Activated CD4-positive, CD25-positive, alpha-beta regulatory T cell (primary cell): ENCODE data around the gene MGA.

ENCODE experiments used
- DNase-seq, 4 experiments: peaks; one replicate each; lab custom pipeline; 2025; lab: John Stamatoyannopoulos, UW

The MGA gene

GRCh38 chr15:41658689-41659088, 1.5 kb upstream of the MGA start:
- DNase-seq, result no peak

GRCh38 chr15:41659190-41659589, 1.0 kb upstream of the MGA start:
- DNase-seq, result no peak

DNA sequence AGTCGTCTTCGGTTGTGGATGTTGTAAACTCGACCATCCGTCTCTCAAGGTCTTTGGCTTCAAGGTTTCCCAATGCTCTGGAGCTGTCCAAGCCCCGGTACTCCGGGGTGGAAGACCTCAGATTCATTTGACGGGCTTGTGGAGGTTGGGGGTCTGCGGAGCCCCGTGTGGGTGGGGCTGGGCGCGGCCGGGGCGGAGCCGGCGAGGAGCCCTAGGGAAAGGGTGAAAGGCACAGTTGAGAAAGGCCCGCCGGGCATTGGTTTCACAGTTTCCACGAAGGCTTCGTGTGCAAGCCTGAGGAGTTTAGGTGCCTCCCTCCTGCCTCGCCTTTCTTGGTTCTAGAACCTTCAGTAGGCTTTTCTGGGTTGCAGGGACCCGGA, 360 bp upstream of the MGA start:
- no peak for DNase-seq

DNA sequence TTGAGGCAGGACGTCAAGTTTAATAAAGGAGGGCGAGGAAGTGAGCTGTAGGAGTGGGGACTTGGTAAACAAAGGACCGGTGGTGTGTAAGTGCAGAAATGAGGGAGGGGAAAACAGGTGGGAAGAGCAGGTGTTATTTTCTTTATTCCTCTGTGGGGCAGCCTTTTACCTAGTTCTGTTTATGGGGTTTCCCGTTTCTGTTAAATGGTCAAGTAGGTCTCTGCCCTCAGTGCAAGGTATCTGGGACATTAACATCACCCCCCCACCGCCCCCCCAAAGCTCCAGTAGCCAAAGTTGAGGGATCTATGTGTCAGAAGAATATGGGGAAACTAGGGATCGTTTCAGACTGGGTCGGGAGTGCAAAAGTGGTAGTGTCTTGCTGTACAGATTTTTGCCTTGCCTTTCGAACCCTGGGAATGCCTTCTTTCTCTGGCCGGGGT, 893 bp downstream of the MGA start:
- no peak for DNase-seq

DNA sequence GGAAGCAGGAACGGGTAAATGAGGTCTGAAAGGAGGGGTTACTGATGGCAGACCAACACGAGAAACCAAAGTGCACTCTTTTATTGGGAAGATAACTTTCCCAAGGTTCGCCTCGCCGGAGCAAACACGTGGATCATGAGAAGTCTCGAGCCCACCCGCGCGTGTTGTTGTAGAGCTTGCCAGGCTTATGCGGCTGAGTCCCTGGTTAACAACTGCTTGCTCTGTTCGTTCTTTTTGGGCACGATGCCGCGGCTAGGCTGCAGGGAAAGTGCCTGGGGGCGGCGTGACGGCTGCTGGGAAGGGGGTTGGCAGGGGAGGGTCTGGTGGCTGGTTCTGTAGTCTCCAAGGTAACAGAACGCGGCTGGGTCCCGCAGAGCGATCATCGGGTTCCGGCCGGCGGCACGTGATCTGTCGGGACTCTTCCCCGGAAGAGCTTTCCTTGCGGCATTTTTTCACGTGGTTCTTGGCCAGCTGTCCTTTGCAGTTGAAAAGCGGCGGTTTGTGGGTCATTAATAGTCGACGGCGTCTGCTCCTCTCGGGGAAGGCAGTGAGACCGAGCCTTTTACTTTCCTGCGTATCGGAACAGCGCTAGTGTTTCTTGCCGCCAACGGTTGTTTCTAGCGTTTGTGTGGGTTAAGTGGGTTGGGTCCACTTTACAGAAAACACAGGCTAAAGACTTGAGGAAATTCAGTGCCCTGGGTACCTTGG, 1.5 kb downstream of the MGA start:
- DNase-seq, result peak; percentile 31 to 43 (median 33)

DNA sequence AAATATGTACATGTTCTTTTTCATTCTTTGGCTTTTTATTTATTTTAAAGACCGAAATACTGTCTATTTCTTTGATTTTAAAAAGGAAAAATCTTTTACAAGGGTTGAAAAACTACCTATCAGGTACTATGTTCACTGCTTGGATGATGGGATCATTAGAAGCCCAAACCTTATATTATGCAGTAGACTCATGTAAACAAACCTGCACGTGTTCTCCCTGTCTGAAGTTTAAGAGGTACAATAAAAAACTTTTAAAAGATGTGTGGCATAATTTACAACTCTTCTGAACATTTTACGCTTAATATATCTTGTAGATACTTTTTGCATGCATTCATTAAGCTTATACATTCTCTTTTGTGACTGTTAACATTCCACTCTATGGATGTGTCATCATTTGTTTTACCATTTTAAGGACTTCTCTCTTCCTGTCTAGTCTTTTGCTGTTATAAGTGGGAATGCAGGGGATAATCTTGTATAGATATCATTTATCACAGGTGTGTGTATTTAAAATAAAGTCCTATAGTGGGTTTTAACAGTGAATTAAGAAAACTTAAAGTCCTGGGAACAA, 6.2 kb downstream of the MGA start:
- DNase-seq, result no peak

DNA sequence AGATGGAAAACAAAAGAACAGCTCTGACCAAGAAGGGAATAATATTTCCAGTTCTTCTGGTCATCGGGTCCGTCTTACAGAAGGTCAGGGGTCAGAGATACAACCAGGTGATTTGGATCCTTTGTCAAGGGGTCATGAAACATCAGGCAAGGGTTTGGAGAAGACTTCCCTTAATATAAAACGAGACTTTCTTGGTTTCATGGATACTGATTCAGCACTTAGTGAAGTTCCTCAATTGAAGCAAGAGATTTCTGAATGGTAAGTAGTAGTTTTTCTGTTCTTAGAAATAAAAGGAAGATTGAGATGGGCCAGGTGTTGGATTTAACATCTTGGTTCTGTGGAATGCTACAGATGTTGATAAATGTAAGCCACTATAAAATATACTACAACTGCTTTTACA, 9.5 kb downstream of the MGA start:
- DNase-seq, result no peak

DNA sequence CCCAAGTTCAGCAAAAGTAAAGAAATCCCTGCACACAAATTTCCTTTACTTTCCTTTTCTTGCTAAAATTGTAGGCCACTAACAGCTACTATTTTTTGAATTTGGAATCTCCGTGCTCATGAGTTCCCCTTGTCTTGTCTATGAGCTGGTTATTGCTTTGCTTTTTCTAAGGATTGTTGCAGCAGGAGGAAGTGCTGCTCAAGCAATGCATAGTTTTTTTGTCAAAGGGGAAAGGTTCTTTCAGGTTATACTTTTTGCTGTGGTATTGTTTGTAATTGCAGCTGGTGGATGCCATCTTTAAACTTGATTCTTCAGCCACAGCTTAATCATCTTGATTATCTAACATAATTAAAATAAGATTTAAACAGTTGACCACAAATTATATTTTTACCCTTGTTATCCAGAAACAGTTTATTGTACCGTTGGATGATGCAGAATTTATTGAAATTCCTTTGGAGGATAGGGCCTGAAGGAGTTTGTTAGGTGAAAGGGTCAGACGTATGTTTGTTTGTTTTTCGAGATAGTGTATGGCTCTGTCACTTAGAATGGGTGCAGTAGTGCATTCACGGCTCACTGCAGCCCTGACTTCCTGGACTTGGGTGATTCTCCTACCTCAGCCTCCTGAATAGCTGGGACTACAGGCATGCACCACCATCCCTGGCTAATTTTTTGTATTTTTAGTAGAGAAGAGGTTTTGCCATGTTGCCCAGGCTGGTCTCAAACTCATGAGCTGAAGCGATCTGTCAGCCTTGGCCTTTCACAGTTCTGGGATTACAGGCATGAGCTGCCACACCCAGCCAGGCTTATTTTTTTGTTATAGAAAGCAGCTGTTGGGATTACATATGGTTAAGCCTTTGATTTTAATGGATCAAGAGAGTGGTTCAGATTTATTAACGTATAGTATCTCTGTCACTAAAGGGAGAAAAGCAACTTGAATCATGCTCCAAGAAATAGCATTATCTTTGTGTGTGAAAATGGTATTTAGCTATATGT, 11.7 kb downstream of the MGA start:
- no peak for DNase-seq

DNA sequence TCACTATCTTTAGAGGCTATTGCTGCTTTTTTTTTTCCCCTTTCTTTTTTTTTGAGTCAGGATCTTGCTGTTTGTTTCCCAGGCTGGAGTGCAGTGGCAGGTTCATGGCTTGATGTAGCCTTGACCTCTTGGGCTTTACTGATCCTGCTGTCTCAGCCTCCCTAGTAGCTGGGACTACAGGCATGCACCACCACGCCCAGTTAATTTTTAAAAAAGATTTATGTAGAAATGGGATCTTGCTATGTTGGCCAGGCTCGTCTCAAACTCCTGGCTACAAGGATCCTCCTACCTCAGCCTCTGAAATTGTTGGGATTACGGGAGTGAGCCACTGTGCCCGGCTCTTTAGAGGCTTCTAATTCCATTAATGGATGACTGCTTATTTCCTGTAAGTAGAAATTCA, 15.1 kb downstream of the MGA start:
- DNase-seq, result no peak

GRCh38 chr15:41678742-41679141, 18.5 kb downstream of the MGA start:
- DNase-seq, result no peak

- DNase-seq, result no peak
Measured at GRCh38 chr15:41683955-41684354, 23.8 kb downstream of the MGA start.

GRCh38 chr15:41688671-41689070, 28.5 kb downstream of the MGA start:
- no peak for DNase-seq

- no peak for DNase-seq
Measured at GRCh38 chr15:41689083-41689482, 28.9 kb downstream of the MGA start.

DNA sequence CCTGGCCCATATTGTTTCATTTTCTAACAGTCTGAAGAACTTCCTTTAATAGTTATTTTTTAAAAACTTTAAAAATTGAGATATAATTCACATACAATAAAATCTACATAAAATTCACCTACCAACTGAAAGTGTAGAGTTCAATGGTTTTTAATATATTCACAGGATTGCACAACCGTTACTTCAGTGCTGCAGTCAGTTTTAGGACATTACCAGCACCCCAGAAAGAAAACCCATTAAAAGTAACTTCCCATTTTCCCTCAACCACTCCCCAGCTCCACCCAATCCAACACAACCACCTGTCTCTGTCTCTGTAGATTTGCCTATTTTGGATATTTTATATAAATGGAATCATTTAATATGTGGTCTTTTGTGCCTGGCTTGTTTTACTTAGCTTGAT, 29.6 kb downstream of the MGA start:
- no peak for DNase-seq

- DNase-seq, result no peak
Measured at GRCh38 chr15:41690636-41691035, 30.4 kb downstream of the MGA start.

DNA sequence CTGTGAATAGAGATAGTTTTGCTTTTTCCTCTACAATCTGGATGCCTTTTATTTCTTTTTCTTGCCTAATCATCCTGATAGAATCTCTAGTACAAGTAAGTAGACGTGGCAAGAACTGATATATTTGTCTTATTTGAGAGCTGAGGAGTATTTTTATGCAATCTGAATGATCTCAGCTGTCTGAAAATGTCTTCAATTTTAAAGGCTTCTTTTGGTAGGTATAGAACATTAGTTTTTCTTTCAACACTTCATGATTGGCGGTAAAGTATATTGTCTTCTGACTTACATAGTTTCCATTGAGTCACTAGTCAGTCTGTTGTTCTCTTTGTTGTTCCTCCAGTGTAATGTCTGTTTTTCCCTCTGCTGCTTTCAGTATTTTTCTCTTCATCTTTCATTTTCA, 31.3 kb downstream of the MGA start:
- no peak for DNase-seq

- DNase-seq, result no peak
Measured at GRCh38 chr15:41692049-41692448, 31.8 kb downstream of the MGA start.

GRCh38 chr15:41693757-41694156, 33.6 kb downstream of the MGA start:
- no peak for DNase-seq

DNA sequence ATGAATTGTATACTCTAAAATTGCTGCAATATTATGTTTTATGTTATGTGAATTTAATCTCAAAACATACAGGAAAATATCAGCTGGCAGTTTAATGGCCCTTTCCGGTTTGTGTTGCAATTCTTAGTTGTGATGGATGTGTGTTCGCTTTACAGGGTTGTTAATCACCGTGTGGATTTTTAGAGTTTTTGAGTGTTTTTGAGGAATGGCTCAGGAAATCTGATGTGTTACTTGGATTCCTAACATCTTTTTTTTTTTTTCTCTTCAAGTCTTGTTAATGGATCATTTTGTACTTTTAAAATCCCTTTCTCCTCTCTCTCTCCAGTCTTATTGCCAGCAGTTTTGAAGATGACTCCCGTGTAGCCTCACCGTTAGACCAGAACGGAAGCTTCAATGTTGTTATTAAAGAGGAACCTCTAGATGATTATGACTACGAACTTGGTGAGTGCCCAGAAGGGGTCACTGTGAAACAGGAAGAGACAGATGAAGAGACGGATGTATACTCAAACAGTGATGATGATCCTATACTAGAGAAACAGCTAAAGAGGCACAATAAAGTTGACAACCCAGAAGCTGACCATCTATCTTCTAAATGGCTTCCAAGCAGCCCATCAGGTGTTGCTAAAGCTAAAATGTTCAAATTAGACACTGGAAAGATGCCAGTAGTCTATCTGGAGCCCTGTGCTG, 35.7 kb downstream of the MGA start:
- DNase-seq, result peak in 1 of 4 experiments; percentile 30

- no peak for DNase-seq
Measured at GRCh38 chr15:41698779-41699178, 38.6 kb downstream of the MGA start.

- DNase-seq, result no peak
Measured at GRCh38 chr15:41703120-41703519, 42.9 kb downstream of the MGA start.

- no peak for DNase-seq
Measured at GRCh38 chr15:41713047-41713446, 52.8 kb downstream of the MGA start.
